ENCODE measurements around the gene UBE2N. TPM values are rescaled to one million over a fixed set of nuclear protein-coding genes. Genes with fewer than 3 reads are reported as not detected.

The UBE2N gene
- 73.8 and 89.2 TPM in 2 replicates for total RNA-seq

GRCh38 chr12:93441617-93442410 lies at the start of gene UBE2N:
TSS of gene UBE2N (minus strand) at chr12:93441947. CDS start at chr12:93441884, 63 bp downstream.

GRCh38 chr12:93467351-93468007 lies 25.7 kb upstream of the UBE2N start, which contains the start of gene MRPL42:
TSS of gene MRPL42 (plus strand) at chr12:93467514. CDS start at chr12:93469286, 1,772 bp downstream.

DNA sequence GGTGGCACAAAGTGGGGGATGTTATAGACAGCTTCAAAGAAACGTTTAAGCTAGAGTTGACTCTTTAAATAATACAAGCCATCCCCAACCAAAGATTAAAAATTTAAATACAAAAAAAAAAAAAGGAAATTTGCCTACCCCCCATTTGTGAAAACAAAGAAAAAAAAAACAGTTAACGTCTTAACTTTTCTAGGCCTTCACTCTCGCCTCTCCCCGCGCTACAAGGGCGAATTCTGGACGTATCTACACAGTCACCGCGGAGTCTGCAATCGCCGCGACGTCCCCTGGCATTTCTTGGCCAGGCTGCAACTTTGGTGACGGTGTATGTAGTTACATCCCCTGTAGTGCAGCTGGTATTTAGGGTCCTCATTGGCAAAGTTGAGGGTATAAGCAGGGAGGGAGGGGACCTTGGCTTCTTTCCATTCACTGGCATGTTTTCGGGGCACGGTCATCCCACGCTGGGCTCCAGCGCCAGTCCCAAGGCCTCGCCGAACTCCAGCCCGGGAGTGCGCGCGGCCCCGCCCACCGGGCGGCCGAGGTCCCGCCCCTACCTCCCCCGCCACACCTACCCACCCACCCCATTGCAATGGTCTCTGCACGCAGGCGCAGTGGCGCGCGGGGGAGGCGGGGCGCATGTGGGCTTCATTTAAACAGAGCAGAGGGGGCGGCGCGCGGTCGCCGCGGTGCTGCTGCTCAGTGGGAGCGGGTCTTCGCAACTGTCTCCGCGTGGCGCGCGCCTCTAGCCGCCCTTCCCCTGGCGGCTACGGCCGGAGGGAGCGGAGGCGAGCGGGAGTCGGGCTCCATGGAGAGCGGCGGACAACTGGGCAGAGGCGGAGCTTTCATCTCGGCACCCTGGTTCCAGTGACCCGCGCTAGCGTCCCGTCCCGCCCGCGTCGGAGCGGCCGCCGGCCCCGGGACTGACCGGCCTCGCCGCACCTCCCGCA lies 64.2 kb downstream of the UBE2N start, which contains the start of gene NUDT4:
NUDT4 (plus strand) TSS at position 674 of the 944 bp plus-strand sequence. CDS start 398 bp downstream, outside the sequence.

Other genes with a start within 250 kb of the UBE2N start
- gene NUDT4, start 64.0 kb downstream of the UBE2N start, total RNA-seq: 50.6 and 63.0 TPM in 2 replicates
- gene MRPL42, start 25.6 kb upstream of the UBE2N start, total RNA-seq: 50.2 and 57.5 TPM in 2 replicates
- 22.0 and 31.1 TPM in 2 replicates for gene SOCS2, start 130.7 kb upstream of the UBE2N start, total RNA-seq
- gene CRADD, start 235.4 kb upstream of the UBE2N start, total RNA-seq: 15.4 and 19.4 TPM in 2 replicates

All from smooth muscle cell of bladder (primary cell).